GM23338 (cell line): ENCODE results near the gene INSL3. TPM values are rescaled to one million over a fixed set of nuclear protein-coding genes. Genes with fewer than 3 reads are reported as not detected.

Experiments
- ATAC-seq: fragments of 200-7000 bp; cut with Tn5 transposase; 3 replicates; pipeline ENCODE4 v1.9.1; 2020
- DNase-seq: peaks from one replicate; pipeline ENCODE4 v3.0.0-alpha.2; 2015; ENCODE audit warnings: low spot score
- H2AFZ ChIP-seq: fragments of 200-600 bp; sonication (generic); 2 replicates; pipeline ENCODE4 v1.8.0; 2016; ENCODE audit warnings: antibody characterized with exemption, mild to moderate bottlenecking, moderate library complexity
- H3F3A ChIP-seq: fragments of 200-600 bp; sonication (generic); replicated peaks from 2 replicates; pipeline ENCODE4 v1.8.0; 2017; ENCODE audit warnings: antibody characterized with exemption, mixed run types, low read depth
- H3K27ac ChIP-seq: fragments of 200-600 bp; sonication (generic); 2 replicates; pipeline ENCODE4 v1.6.1; 2016; ENCODE audit warnings: low read depth
- H3K27me3 ChIP-seq: fragments of 200-600 bp; sonication (generic); 2 replicates; pipeline ENCODE4 v1.8.0; 2016; ENCODE audit warnings: mild to moderate bottlenecking, mixed run types, moderate library complexity; ENCODE audit not compliant: insufficient read depth
- H3K36me3 ChIP-seq: fragments of 200-600 bp; sonication (generic); 2 replicates; pipeline ENCODE4 v1.8.0; 2016; ENCODE audit warnings: mild to moderate bottlenecking; ENCODE audit not compliant: insufficient read depth
- H3K4me1 ChIP-seq: fragments of 200-600 bp; sonication (generic); 2 replicates; pipeline ENCODE4 v1.8.0; 2016; ENCODE audit warnings: mild to moderate bottlenecking, moderate library complexity; ENCODE audit not compliant: insufficient read depth
- H3K4me2 ChIP-seq: fragments of 200-600 bp; sonication (generic); 2 replicates; pipeline ENCODE4 v1.7.1; 2017; ENCODE audit warnings: mixed run types
- H3K4me3 ChIP-seq: fragments of 200-600 bp; sonication (generic); 2 replicates; pipeline ENCODE4 v1.6.1; 2016; ENCODE audit warnings: mixed run types
- H3K79me2 ChIP-seq: fragments of 200-600 bp; sonication (generic); replicated peaks from 2 replicates; pipeline ENCODE4 v1.8.0; 2017; ENCODE audit warnings: mild to moderate bottlenecking; ENCODE audit not compliant: insufficient read depth
- H3K9me2 ChIP-seq: fragments of 200-600 bp; sonication (generic); 2 replicates; pipeline ENCODE4 v1.8.0; 2017; ENCODE audit not compliant: insufficient read depth
- H4K20me1 ChIP-seq: fragments of 200-600 bp; sonication (generic); replicated peaks from 2 replicates; pipeline ENCODE4 v1.8.0; 2017; ENCODE audit warnings: mild to moderate bottlenecking; ENCODE audit not compliant: insufficient read depth
- H3K27ac Mint-ChIP-seq: 2 replicates; pipeline ENCODE4 v1.8.0; 2020; ENCODE audit warnings: inconsistent platforms, mild to moderate bottlenecking, moderate library complexity, mixed read lengths
- H3K27me3 Mint-ChIP-seq: 3 replicates; pipeline ENCODE4 v1.8.0; 2022; ENCODE audit warnings: low read depth, mild to moderate bottlenecking, moderate library complexity, mixed read lengths, inconsistent platforms; ENCODE audit not compliant: insufficient read depth, poor library complexity
- H3K36me3 Mint-ChIP-seq: 3 replicates; pipeline ENCODE4 v1.8.0; 2021; ENCODE audit warnings: low read depth, mild to moderate bottlenecking, inconsistent platforms, moderate library complexity, mixed read lengths
- H3K4me1 Mint-ChIP-seq: 3 replicates; pipeline ENCODE4 v1.8.0; 2020; ENCODE audit warnings: mild to moderate bottlenecking, inconsistent platforms, mixed read lengths
- H3K4me3 Mint-ChIP-seq: 3 replicates; pipeline ENCODE4 v1.8.0; 2021; ENCODE audit warnings: moderate library complexity, mild to moderate bottlenecking, inconsistent platforms, mixed read lengths
- H3K9me3 Mint-ChIP-seq: 3 replicates; pipeline ENCODE4 v1.8.0; 2020; ENCODE audit warnings: moderate library complexity, mild to moderate bottlenecking, inconsistent platforms, mixed read lengths
- CREB1 ChIP-seq: fragments of 250-450 bp; sonication (Bioruptor Pico); IDR thresholded peaks from 2 replicates; pipeline ENCODE4 v1.5.0; 2020; ENCODE audit warnings: low read depth, mild to moderate bottlenecking, moderate library complexity
- ETS1 ChIP-seq: IDR thresholded peaks from 2 replicates; pipeline ENCODE4 v1.6.1; 2016; ENCODE audit warnings: antibody characterized with exemption
- EZH2 ChIP-seq: fragments of 200-600 bp; sonication (generic); IDR thresholded peaks from one replicate; pipeline ENCODE4 v1.8.0; 2017; ENCODE audit warnings: antibody characterized with exemption, mild to moderate bottlenecking, low read depth; ENCODE audit not compliant: unreplicated experiment
- EZH2phosphoT487 ChIP-seq: fragments of 200-600 bp; sonication (generic); IDR thresholded peaks from one replicate; pipeline ENCODE4 v1.8.1; 2018; ENCODE audit warnings: antibody characterized with exemption; ENCODE audit not compliant: unreplicated experiment
- JUNB ChIP-seq: IDR thresholded peaks from one replicate; pipeline ENCODE4 v1.6.1; 2016; ENCODE audit warnings: antibody characterized with exemption; ENCODE audit not compliant: unreplicated experiment
- NANOG ChIP-seq: IDR thresholded peaks from 2 replicates; pipeline ENCODE4 v1.6.1; 2016; ENCODE audit warnings: antibody characterized with exemption, borderline replicate concordance
- POLR2AphosphoS5 ChIP-seq: IDR thresholded peaks from 2 replicates; pipeline ENCODE4 v1.6.1; 2016; ENCODE audit warnings: antibody characterized with exemption, low read depth
- REST ChIP-seq: IDR thresholded peaks from one replicate; pipeline ENCODE4 v1.6.1; 2018; ENCODE audit warnings: antibody characterized with exemption; ENCODE audit not compliant: unreplicated experiment
- STAT1 ChIP-seq: IDR thresholded peaks from one replicate; pipeline ENCODE4 v1.6.1; 2016; ENCODE audit warnings: antibody characterized with exemption; ENCODE audit not compliant: unreplicated experiment
- ZNF114 ChIP-seq: fragments of 250-450 bp; sonication (Bioruptor Pico); IDR thresholded peaks from 2 replicates; pipeline ENCODE4 v1.5.0; 2020; ENCODE audit warnings: mild to moderate bottlenecking, moderate library complexity
- ZNF331 ChIP-seq: fragments of 250-450 bp; sonication (Bioruptor Pico); IDR thresholded peaks from 2 replicates; pipeline ENCODE4 v1.5.0; 2020; ENCODE audit warnings: low read depth, mild to moderate bottlenecking, moderate library complexity
- ZNF462 ChIP-seq: fragments of 250-450 bp; sonication (Bioruptor Pico); IDR thresholded peaks from 2 replicates; pipeline ENCODE4 v1.5.0; 2020; ENCODE audit warnings: mild to moderate bottlenecking, moderate library complexity
- polyA plus RNA-seq: library from polyadenylated mRNA; unstranded; fragments of >200 nt; fragmentation: Nextera tagmentation; extraction: Ambion mirVana; gene quantifications from 2 replicates; pipeline ENCODE4 v1.2.1, GENCODE V29; 2016
- total RNA-seq: library from RNA; depleted of rRNA; stranded (reverse); fragments of >200 nt; shearing (Covaris generic); gene quantifications from 2 replicates; pipeline ENCODE4 v1.2.3, GENCODE V29; 2014
- TF ChIP-seq, protein P1 (sequence below), 2 experiments: fragments of 200-600 bp in 1 of 2; sonication (generic) in 1 of 2; conservative IDR thresholded peaks; 2 replicates each; pipeline versions ENCODE4 v1.5.1 to v1.6.1; 2016 to 2017; ENCODE audit warnings: antibody characterized with exemption in 2 of 2, low read depth in 2 of 2, mild to moderate bottlenecking in 2 of 2, moderate library complexity in 1 of 2

Gene INSL3
- total and polyA plus RNA-seq, 2 experiments from 2014 or later = 0.76 TPM; not detected in 1

DNA sequence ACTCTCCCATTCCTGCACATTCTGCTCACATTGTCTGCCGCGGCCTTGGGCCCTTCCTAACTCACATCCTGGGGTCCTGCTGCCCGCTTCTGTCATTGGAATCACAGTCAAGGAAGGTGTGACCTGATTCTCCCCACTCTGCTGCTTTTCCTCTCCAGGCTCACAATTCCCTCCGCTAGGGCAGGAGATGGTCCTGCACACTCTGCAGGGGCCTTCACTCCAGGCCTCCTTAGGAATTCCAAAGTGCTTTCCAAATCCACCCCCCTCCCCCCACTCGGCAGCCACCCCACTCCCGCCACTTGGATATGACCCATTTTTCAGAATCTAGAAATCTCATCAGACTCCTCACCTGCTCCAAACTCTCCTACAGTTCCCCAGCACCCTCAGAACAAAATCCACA lies 47.4 kb upstream of the INSL3 start:
- H3K27ac Mint-ChIP-seq = no peak overlapping the region; the same call in 1 of the 2 replicates

More for the DNA sequence above, 47.4 kb upstream of the INSL3 start:
- Histone ChIP-seq H3K4me1 (peaks cover 12% of the 10 kb centered on the region; the same call in 1 of the 2 replicates), H3K4me2 (peak overlapping the region; percentile 74; the same call in 1 of the 2 replicates), H2AFZ (no peak overlapping the region), H3K27me3 (peaks cover 38% of the 10 kb centered on the region), H3F3A (peaks cover 34% of the 10 kb centered on the region), H3K27ac (0 out of 2 replicates have a peak overlapping the region, but pooled peaks have one; percentile 21), H3K4me3 (peak overlapping the region; percentile 41; the same call in 1 of the 2 replicates), H3K9me2 (no peaks in the 10 kb centered on the region), H4K20me1 (peaks cover 12% of the 10 kb centered on the region), H3K36me3 (peaks cover 7% of the 10 kb centered on the region), H3K79me2 (no peaks in the 10 kb centered on the region)
- ATAC-seq = no peak
- Mint-ChIP-seq H3K36me3 (peaks cover 23% of the 10 kb centered on the region), H3K9me3 (no peaks in the 10 kb centered on the region), H3K27me3 (peaks cover 50% of the 10 kb centered on the region), H3K4me3 (peak overlapping the region; percentile 12; the same call in 1 of the 3 replicates), H3K4me1 (peaks cover 12% of the 10 kb centered on the region)
- TF ChIP-seq CREB1 (CRISPR knock-in tag) = no peak
- TF ChIP-seq ZNF331 = no peak
- no peak for TF ChIP-seq JUNB
- TF ChIP-seq ZNF114 = no peak
- TF ChIP-seq, protein P1, sequence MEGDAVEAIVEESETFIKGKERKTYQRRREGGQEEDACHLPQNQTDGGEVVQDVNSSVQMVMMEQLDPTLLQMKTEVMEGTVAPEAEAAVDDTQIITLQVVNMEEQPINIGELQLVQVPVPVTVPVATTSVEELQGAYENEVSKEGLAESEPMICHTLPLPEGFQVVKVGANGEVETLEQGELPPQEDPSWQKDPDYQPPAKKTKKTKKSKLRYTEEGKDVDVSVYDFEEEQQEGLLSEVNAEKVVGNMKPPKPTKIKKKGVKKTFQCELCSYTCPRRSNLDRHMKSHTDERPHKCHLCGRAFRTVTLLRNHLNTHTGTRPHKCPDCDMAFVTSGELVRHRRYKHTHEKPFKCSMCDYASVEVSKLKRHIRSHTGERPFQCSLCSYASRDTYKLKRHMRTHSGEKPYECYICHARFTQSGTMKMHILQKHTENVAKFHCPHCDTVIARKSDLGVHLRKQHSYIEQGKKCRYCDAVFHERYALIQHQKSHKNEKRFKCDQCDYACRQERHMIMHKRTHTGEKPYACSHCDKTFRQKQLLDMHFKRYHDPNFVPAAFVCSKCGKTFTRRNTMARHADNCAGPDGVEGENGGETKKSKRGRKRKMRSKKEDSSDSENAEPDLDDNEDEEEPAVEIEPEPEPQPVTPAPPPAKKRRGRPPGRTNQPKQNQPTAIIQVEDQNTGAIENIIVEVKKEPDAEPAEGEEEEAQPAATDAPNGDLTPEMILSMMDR (conservative IDR thresholded peaks at IDR 0.05; ENCODE audit: low read depth in 2 of 2) = no peak
- no peak for TF ChIP-seq EZH2
- TF ChIP-seq ETS1 = no peak
- no peak for TF ChIP-seq ZNF462 (CRISPR knock-in tag)
- TF ChIP-seq EZH2phosphoT487 = no peak
- no peak for TF ChIP-seq POLR2AphosphoS5
- TF ChIP-seq STAT1 = no peak
- no peak for TF ChIP-seq REST
- no peak for TF ChIP-seq NANOG
- DNase-seq = no peak
